NCI-H2107 (cell line): Measurements from ENCODE around the gene E2F3.
"Not testable (repeated sequence)": the region's sequence is repeated elsewhere in the genome, so short reads cannot be mapped to it uniquely, and the experiment has no call there.

Experiments
- DNase-seq: peaks from one replicate; lab custom pipeline; 2025; lab: John Stamatoyannopoulos, UW

The E2F3 gene

DNA sequence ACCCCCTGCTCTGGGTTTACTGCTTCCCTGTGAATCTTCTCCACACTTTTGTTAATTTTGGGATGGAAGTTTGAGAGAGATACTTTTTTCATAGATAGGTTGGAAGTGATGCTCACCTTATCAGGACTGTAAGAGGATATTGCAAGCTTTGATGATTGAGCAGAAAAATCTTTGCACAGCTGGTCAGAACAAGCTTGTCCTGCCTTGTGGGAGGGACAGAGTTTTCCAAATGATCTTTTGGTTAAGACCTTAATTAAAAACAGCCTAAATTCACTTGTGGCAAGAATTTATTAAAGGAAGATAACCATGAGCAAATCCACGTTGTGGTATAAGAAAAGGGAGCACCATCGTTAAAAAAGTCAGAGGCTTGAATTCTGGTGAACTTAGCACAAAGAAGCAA lies 32.2 kb downstream of the E2F3 start:
- DNase-seq: no peak

DNA sequence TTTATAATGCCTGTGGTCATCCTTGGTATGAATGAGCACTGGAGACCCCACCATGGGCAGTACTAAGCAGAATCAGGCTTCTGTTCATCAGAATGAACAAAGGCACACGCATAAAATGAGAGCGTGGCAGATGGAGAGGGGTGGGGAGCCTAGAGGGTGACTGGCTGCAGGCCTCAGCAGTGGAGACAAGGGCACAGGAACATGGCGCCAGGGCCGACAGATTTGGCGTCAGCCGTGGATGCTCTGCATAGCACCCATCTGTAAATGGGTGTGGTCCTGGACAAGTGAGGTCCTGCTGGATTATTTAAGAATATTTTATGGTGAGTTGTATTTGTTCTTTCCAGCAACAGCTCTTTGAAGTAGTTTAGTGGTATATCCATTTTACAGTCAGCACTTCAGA lies 33.1 kb downstream of the E2F3 start:
- no peak for DNase-seq

DNA sequence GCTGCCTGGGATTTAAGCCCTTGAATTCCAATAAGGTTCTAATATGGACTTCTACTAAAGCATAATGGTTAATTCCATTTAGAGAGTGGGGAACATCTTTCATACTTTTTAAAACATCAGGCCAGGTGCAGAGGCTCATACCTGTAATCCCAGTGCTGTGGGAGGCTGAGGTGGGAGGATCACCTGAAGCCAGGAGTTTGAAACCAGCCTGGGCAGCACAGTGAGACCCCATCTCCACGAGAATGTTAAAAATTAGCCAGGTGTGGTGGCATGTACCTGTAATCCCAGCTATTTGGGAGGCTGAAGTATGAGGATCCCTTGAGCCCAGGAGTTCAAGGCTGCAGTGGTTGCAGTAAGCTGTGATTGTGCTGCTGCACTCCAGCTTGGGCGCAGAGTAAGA lies 35.0 kb downstream of the E2F3 start:
- no peak for DNase-seq

DNA sequence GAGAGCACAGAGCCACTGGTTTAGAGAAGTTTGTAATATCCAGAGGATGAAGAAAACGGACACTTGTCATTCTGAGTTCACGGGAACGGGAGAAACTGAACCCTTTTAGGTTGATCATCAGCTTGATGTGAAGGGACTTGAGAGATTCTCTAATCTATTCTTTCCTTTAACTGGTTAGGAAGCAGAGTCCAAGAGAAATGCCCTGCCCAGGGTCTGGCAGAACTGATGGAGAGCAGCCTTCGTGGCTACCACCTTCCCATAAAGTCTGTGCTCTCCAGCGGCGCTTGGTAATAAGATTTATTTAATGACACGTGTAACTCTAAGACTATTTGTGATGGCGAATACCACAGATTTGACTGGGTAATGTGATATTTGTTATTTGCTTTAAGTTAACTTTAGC lies 36.0 kb downstream of the E2F3 start:
- no peak for DNase-seq

DNA sequence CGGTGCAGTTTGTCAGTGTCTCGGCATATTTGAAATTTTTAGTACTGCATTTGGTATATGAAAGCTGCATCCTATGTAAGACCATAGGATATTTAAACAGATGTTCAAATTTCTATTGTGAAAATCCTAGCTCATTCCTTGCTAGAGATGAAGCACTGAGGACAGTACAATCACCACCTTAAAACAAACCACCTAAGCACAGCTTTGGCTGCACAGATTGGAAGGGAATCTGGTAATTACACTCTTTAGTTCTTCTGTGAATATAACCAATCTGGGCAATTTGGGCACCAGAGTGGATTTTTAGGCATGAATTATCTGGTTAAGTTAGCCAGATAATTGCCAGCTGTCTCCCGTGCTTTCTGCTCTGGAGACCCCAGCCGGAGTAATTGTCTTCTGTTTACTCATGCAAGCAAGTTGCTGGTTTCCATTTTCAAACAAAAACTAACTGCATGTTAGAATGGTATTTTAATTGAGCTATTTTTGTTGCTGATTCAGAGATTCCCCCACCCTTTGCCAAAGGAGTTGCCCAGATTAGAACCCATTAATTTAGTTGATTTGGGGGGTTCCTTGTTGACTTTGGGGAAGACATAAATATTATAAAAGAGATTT lies 36.9 kb downstream of the E2F3 start:
- no peak for DNase-seq

DNA sequence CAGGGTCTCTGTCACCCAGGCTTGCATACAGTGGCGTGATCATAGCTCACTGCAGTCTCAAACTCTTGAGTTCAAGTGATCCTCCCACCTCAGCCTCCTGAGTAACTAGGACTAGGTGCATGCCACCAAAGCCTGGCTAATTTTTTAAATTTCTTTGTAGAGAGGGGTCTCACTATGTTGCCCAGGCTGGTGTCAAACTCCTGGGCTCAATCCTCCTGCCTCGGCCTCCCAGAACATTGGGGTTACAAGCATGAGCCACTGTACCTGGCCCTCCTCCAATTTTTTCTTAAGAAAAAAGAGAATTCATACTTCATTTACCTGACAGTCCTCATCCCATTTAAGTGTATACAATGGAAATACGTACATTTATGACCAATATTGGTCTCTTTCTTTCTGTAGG lies 37.9 kb downstream of the E2F3 start:
- DNase-seq: no peak

DNA sequence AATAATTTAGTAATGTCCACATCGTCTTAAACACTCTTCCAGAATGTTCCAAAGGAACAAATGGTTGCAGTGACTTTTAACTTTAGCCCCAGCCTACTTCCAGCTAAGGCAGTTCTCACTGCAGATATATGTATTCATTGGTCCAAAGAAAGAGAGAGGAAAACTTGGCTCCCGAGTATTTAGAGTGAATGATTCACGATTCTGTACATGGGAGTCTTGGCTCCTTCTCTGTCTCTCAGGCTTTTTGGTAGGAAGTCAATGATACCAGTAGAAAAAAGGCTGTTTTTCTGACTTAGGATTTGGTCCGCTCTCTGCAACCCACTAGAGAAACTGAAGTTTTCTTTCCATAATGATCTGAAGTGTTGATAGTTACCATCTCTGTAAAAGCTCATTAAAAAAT lies 38.6 kb downstream of the E2F3 start:
- no peak for DNase-seq

DNA sequence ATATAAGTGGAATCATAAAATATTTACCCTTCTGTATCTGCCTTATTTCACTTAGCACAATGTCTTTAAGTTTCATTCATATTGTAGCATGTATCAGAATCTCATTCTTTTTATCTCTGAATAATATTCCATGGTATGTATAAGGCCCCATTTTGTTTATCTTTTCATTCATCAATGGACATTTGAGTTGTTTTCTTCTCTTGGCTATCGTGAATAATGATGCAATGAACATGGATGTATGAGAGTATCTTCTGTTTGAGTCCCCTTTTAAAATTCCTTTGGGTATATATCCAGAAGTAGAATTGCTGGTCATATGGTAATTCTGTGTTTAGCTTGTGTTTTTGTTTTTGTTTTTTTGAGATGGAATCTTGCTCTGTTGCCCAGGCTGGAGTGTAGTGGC lies 39.6 kb downstream of the E2F3 start:
- DNase-seq: no peak

DNA sequence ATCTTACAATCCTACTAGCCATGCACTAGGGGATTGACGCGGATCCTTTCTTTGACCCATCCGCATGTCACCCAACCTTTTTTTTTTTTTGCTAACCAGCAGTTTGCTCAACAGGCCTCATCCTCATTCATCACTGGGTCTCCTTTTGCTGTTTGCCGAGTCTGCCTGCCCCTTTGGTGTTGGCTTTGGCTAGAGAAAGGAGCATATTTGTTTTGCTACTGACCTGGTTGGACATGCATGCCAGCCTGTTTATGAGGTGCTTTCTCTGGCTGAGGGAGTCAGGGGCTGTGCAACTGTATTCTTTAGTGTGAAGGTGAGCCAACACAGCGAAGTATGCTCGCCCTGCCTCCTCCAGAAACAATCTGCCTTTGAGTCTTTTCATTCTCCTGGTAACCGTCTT lies 40.2 kb downstream of the E2F3 start:
- no peak for DNase-seq

DNA sequence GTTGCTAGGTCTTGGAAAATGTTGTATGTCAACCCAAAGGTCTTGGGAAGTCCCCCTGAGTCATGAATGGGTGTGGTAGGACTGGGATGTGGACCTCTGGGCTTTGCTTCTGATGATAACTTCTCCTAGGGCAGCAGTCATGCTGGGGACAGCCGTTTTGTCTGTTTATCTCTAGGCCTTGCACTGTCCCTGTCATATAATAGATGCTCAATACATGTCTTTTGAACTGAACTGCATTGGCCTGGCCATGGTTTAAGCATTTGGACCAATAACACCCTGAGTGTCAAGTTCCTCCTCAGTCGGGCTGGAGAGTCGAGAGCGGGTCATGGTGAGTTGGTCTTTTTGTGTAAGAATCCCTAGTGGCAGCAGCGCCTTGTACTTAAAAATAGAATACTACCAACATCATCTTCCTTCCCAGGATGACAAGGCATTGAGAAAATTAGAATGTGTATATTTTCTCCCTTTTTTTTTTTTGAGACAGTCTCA lies 43.1 kb downstream of the E2F3 start:
- no peak for DNase-seq

DNA sequence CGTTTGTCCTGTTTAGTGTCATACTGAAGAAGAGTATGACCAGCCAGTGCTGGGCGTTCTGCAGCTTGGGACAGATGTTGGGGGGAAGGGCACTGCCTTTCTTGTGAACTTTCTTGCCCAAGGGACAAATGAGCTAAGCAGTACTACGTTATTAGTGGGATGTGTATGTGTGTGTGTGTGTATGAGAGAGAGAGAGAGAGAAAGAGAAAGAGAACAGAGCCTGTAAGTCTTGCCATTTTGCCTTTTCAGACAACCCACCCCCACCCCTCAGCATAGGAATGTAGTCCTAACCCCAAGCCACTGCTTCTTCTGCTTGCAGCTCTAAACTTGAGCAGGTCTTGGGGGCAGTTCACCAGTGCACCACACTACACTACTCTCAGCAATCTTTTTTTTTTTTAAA lies 45.5 kb downstream of the E2F3 start:
- no peak for DNase-seq

DNA sequence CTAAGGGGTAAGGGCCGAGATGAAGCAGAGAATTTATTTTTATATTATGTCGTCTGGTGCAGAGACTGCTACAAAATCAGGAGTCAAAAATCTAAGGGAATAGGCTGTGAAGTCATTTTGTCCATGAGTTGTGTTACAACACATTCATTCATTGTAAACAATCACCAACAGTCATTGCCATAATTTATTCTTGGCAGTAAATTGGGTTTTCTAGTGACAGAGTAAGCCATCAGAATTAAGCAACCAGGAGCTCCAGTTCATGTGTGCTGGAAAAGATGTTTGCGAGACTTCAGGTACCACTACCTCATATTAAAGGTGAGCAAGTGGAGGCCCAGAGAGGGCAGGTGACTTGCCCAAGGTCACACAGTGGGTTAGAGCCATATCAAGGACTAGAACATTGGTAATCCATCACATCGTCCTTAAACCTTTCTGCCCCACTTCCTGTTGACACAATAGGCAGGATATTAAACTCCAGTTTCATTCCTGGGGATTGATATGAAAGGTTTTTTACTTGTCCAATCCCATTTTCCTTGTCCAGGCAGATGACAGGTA lies 46.0 kb downstream of the E2F3 start:
- no peak for DNase-seq

DNA sequence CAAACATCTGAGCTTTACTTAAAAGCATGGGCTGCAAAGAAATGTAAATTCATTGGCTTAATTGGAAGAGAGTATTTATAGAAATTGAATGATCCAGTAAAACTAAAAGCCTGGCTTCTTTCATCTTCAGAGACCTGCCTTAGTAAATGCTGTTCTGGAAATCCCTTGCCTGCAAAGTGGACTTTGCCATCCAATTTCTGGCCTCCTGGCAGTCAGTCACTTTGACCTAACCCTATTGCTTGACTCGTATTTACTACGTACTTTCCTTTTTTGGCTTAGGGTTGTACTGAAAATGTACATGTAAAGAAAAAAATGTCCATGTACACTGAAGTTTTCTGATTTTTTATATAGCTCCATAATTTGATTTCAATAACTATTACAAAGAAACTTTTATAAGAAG lies 47.1 kb downstream of the E2F3 start:
- DNase-seq: no peak

DNA sequence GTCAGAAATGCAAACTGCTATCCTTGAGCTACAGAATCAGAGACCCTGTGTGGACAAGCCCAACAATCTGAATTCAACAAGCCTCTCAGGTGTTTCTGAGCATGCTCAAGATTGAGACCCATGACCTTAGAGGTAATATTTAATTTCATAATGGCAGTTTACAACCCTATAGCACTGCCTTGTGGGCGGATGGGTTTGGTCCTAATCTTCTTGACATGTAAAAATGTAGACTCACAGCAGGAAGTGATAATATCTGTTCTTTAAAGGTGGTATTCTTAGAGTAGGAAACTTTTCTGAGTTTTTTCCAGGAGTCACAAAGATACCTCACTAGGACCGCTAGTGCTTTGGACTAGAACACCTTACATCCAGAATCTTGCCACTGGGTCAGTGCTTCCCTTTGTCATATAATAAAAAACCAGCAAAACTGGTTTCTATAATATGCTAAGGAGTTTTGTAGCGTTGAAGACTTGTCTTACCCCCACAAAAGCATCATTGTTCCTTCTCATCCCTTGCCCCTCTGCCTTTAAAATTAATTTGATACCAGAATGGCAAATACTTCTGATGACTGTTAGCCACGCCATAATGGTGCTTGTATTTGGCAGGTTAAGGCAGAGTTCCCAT lies 52.6 kb downstream of the E2F3 start:
- no peak for DNase-seq

DNA sequence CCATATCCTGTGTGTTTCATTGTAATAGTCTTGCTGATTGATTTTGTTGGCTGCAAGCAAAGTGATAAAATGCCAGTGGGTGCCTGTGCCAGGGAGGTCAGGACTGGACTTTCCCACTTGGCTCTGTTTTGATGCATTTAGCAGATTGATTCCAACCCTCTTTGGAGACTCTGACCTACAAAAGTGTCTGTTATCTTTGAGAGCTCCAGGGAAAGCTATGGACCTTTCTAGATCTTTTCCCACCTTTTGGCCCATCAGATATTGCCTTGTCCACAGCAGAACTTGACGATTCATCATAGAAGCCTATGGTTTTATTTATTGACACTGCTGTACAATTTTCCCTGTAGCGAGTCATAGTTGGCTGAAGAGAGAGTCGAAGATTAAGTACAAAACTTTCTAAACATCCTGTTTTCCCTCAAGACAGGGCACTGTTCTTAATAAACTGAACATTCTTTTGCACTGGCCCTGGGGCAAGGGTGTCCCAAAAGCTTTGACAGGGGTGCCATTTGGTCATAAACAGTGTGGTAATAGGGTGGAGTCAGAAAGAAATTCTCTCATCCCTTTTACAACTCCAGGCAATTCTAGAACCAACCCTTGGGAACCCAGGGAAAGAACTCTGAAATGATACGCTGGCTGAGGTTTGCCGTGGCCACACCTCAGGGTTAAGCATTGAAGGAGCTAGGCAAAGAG lies 53.7 kb downstream of the E2F3 start:
- no peak for DNase-seq

DNA sequence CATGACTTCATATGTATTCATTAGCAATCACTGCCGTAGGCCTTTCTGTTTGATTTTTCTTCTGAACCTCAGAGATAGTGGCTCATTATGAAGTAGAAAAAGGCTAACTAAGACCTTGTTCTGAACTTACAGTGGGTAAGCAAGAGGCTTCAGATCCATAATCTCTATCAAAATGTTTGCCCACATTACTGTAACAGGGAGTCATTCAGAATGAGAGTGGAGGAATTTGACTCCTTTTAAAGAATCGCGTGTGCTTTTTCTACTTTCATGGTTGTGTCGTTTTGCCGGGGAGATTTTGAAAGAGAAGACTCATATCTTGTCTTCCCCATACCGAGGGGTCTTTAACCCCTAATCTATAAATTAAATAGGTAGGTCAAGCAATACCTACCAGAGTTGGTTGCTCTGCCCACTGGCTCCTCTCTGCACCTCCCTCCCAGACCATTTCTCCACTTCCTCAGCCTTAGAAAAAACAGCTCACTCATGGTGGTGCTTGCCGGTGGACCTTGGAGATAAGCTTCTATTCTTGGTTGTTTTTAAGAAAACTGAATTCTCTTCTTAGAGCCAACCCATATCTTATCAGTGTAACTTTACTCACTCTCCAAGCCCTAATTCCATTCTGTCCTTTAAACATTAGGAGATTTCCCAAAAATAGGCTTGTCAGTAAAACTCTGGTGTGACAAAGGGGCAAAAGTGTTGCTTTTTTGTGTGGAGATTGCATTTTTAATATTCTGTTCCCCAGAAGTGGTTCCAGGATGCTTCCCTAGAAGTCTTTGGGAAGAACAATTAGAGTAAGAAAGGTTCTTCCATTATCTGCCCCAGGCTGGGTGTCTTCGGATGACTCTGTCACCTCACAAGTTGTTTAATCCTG lies 56.6 kb downstream of the E2F3 start:
- DNase-seq: no peak

DNA sequence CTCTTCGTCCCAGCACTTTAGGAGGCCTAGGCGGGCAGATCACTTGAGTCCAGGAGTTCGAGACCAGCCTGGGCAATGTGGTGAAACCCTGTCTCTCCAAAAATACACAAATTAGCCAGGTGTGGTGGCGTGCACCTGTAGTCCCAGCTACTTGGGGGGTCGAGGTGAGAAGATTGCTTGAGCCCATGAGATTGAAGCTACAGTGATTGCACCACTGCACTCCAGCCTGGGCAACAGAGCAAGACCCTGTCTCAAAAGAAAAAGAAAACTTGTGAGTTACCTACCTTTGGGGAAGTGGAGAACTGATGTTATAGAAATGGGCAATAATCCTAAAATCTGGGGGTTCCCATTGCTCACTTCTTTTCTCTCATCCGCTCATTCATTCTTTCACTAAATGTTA lies 58.0 kb downstream of the E2F3 start:
- no peak for DNase-seq

DNA sequence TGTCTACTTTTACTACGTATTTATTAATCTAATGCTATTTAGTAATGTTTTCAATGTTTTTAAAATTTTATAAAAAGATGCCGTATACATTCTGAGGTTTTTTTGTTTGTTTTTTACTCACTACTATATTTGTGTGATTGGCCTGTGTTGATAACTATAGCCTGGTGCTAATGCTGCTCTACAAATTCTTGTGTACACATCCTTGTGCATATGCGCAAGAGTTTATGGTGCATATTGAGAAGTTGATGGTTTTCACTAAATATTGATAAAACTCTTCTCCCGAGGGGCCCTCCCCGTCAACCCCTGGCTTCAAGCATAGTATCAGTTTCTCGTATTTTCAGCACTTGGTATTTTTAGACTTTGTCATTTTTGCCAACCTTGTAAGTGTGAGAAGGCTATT lies 59.9 kb downstream of the E2F3 start:
- no peak for DNase-seq

DNA sequence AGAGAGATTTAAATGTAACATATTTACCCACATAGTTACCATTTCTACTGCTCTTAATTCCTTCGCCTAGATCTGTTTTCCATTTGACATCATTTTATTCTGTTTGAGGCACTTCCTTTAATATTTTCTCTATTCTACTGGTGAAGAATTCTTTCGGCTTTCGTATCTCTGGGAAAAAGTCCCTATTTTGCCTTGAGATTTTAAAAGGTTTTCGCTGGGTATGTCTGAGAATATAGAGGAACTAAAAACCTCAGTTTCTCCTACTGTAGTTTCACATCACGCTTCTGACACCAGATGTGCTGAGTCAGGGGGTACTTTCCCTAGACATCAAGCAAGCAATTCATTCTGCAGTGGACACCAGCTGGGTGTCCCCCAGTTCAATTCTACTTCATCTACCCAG lies 61.7 kb downstream of the E2F3 start:
- no peak for DNase-seq

DNA sequence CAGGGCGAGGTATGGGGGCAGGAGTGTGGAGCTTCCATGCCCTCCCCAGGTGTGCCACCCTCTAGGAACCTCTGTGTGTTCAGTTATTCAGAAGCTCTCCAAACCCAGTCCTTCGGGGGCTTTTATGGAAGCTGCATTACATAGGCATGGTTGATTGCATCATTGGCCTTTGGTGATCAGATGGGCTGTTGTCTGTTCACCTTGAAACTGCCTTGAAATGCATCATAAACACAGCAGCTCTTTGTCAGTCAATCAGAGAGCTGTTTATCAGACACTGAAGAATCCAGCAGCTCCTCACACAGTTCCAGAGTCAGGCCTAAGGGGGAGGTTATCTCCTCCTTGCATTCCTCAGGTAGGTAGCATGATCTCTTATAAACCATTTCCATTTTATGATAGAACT lies 62.4 kb downstream of the E2F3 start:
- DNase-seq: no peak

DNA sequence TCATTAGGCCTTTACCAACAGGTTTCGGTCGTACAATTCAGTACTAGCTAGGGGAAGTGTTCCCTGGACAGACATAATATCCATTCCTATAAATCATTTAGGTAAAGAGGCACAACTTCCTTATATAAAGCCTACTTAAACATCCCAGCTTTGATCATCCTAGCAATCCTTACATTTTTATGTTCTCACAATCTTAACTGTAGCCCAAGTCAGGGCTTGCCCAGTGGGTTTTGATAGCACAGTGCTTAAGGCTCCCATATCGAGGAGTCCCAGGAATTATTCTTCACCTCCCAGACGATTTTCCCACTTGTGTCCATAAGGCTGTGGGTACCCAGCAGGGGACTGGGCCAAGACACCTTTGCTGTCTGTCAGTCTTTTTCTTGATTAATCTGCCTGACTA lies 63.2 kb downstream of the E2F3 start:
- DNase-seq: no peak

DNA sequence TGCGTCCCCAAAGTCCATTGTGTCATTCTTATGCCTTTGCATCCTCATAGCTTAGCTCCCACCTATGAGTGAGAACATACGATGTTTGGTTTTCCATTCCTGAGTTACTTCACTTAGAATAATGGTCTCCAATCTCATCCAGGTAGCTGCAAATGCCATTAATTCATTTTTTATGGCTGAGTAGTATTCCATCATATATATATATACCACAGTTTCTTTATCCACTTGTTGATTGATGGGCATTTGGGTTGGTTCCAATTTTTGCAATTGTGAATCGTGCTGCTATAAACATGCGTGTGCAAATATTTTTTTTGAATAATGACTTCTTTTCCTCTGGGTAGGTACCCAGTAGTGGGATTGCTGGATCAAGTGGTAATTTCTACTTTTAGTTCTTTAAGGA lies 63.9 kb downstream of the E2F3 start:
- DNase-seq: not testable (repeated sequence)
